ENCODE results near the gene ALDOA.

The ALDOA gene

GRCh38 chr16:30046178-30046577 is 19.4 kb upstream of the ALDOA start:
- no peak for DNase-seq

GRCh38 chr16:30046588-30046987 is 19.0 kb upstream of the ALDOA start:
- DNase-seq, result no peak

- peak; percentile 65 for DNase-seq
Observed at GRCh38 chr16:30049871-30050270, 15.7 kb upstream of the ALDOA start.

GRCh38 chr16:30051518-30051917 is 14.0 kb upstream of the ALDOA start:
- no peak for DNase-seq

DNA sequence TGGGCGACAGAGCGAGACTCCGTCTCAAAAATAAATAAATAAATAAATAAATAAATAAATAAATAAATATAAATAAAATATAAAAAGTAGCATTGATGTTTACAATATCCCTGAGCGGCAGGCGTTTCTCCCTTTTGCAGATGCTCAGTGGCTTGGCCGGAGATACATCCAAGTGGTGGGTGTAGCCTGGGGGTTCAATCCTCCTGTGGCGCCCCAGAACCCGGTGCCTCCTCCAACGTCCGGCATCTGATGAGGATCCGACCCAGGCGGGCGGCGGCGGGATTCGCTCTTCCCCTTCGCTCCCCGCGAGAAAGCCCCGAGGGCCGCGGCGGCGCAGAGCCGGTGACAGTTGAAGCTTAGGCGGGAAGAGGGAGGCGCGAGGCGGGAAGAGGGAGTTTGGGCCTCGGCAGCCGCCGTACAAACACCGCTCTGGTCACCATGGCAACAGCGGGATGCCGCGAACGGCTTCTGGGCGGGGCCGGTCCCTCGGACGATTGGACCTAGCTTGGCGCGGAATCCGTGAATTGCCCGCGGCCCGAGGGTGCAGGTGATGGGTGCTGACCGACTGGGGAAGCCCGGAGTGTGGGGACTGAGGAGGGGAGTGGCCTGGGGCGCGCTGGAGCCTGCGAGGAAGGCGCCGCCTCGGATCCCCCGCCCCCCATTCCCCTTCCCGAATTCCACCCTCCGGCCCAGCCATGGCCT is 12.7 kb upstream of the ALDOA start:
- DNase-seq, result peak; percentile 86

DNA sequence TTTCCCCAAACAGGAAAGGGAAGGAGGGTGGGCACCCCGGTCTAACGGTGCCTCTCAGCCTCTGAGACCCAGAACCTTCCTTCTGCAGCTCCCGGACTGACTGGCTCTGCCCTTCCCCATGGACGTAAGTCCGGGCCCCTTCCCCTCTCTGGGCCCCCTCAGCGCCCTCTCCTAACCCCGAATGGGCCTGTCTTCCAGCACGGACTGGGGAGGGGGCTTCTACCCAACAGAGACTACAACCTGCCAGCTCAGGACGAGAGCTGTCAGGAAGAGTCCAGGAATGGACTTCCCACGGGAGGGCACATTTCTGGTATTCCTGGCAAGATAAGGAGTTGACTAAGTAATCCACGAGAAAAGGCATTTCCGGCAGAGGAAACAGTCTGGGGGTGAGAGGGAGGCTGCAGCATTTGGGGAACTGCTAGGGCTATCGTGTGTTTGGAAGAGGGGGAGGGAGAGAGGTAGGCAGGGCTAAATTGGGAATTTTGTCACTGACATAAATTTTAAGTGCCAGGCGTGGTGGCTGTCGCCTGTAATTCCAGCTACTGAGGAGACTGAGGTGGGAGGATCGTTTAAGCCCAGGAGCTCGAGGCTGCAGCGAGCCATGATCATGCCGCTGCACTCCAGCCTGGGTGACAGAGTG is 12.1 kb upstream of the ALDOA start:
- no peak for DNase-seq

DNA sequence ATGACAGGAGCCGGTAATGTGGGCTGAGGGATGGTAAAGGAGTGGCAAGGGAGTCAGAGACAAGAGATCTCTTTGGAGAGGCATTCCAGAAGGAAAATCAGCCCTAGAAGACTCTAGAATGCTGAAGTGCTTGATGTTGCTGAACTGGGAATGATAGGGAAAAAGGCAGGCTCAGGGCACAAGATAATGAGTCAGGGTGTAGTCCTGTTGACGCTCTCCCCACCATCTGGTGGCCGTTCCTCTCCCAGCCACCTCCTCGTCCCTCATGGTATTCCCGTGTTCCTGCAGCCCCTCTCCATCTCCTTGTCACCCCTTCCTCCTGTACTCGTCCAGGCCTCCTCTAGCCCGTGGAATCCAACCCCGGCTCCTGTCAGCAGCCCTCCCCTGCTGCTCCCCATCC is 11.1 kb upstream of the ALDOA start:
- DNase-seq, result no peak

DNA sequence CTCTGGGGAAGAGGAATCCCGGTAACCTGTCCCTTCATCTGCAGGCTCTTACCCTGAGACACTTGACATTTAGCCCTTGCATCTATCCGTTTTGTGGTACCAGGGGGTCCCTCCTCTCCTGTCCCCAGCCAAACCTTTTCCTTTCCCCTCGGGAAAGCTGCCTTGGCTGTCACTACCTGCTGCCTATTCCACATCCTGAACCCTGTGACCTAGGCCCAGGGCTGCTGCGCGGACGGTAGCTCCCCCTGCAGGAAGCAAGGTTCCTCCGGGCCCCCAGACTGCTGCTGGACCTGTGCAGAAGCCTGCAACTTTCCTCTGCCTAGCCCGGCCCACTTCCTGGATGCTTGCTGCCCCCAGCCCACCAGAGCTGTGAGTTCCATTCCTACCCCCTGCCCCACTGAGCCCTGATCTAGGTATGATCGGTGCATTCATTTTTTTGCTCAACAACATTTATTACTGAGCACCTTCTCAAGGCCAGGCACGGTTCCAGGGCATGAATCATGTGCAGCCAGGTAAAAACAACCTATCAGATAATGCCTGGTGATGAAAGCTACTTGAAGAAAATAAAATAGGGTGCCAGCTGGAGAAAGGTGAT is 10.5 kb upstream of the ALDOA start:
- no peak for DNase-seq

DNA sequence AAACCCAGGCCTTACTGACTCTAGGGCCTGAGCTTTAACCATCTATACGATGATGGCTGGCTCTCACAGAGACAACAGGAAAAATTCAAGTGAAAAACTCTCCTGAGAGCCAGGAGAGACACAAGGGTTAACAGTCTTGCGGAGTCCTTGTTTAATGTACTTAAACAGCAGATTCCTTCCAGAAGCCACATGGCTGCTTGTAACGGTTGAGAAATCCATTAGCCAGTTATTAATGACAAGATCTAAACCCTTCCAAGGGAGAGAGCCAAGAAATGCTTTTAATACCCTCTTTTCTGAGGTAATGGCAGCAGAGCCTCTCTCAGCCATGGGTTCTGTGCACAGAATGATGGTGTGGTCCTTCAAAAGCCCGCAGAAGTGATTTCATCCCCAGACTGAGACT is 5.2 kb upstream of the ALDOA start:
- DNase-seq, result no peak

DNA sequence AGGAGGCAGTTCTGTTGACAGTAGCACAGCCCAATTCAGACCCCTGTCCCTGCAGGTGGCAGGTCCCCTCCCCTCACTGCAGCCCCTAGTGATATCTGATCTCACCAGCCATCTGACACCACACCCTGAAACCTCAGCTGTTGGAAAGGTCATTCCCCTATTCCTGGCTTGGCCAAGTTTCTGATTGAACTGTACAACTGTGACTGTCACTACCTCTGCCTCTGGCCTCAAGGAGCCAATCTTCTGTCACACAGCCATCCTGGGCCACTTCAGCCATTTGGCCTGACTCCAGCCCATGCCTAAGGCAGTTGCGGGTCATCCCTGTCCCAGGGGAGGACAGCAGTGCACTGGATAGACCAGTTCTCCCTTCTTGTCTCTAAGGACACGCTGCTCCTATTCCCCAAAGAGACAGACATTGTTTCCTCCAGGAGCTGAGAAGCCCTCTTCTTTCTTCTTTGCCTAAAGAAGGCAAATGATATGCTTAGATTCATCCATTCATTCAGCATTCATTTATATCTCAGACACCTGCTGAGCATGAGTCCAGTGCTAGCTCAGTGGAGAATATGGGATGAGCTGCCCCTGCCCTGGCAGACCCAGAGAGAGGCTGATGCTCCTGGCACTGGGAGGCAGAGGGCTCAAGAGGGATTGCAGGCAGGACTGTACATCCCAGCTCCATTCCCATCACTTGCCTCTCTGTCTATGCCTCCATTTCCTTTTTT is 4.6 kb upstream of the ALDOA start:
- no peak for DNase-seq

GRCh38 chr16:30063278-30063892 is 2.2 kb upstream of the ALDOA start:
- no peak for DNase-seq

DNA sequence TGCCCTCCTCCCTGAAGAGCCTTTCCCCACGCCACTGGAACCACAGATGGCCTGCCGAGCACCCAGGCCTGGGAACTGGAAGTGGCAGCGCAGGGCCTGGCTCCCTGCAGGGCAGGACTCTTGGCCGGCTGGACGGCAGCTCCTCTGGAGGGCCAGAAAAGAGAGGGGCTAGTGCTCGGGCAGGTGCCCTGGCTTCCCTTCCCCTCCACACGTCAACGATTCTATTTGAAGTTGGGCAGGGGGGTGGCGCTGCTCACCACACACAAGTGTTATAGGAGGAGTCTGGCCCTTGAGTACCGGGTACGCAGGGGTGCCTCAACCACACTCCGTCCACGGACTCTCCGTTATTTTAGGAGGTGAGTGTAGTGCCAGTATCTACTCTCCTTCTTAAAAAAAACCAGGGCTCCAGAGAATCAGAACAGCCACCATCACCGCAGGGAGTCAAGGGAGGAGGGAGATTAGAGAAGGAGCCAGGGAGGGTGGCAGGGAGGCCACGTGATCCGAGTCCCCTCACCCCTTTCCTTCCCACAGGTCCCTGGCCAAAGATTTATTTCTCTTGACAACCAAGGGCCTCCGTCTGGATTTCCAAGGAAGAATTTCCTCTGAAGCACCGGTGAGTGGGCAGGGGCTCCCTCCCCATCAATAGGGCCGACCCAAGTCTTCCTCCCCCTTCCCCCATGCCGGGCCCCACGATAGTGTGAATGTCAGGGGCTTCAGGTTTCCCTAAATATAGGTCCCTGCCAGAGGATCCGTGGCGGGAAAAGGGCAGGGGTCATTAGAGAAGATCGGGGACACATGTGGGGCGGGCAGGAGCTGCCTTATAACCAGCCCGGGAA is 1.4 kb upstream of the ALDOA start:
- peak; percentile 90 for DNase-seq

- peak; percentile 82 for DNase-seq
Observed at GRCh38 chr16:30064729-30065101, 845 bp upstream of the ALDOA start.

- DNase-seq, result no peak
Observed at GRCh38 chr16:30065943-30066760, 592 bp downstream of the ALDOA start.

- DNase-seq, result peak; percentile 27
Observed at GRCh38 chr16:30066761-30067583, 1.4 kb downstream of the ALDOA start.

DNA sequence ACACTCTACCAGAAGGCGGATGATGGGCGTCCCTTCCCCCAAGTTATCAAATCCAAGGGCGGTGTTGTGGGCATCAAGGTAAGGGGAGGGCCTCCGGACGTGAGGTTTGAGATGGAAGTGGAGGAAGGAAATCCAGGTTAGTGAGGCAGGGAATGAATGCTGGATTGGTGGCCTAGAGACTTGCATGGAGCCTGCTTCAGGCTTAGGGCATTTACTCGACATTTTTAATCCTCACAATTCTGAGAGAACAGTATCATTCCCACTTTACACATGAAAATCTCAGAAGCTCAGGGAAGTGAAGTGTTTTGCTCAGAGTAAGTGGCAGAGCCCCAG is 2.0 kb downstream of the ALDOA start:
- no peak for DNase-seq

DNA sequence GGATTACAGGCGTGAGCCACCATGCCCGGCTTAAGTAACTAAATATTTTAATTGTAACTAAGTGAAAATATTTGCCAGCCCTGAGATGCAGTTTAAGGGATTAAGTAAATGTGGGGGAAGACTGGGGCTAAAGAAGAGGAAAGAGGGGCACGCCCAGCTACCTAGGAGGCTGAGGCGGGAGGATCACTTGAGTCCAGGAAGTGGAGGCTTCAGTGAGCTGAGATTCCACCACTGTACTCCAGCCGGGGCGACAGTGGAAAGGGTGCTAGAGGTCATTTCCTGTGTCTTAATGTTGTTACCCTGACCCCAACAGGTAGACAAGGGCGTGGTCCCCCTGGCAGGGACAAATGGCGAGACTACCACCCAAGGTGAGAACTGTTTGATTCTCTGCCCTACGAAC is 2.8 kb downstream of the ALDOA start:
- no peak for DNase-seq

- no peak for DNase-seq
Observed at GRCh38 chr16:30068750-30069610, 3.4 kb downstream of the ALDOA start.

DNA sequence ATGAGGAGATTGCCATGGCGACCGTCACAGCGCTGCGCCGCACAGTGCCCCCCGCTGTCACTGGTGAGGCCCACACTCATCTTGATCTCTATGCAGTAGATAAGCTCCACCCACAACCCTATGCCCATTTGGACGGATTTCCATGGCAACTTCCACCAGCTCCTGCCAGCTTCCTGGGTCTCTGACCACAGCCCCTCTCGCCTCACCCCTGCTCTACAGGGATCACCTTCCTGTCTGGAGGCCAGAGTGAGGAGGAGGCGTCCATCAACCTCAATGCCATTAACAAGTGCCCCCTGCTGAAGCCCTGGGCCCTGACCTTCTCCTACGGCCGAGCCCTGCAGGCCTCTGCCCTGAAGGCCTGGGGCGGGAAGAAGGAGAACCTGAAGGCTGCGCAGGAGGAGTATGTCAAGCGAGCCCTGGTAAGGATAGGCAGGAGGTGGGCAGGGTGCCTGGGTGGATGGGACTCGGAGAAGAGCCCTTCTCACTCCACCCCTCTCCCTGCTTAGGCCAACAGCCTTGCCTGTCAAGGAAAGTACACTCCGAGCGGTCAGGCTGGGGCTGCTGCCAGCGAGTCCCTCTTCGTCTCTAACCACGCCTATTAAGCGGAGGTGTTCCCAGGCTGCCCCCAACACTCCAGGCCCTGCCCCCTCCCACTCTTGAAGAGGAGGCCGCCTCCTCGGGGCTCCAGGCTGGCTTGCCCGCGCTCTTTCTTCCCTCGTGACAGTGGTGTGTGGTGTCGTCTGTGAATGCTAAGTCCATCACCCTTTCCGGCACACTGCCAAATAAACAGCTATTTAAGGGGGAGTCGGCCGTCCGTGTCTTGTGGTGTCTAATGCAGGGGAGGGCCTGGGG is 4.3 kb downstream of the ALDOA start:
- DNase-seq, result peak; percentile 80
